Ectodermal cell (in vitro differentiated cells): ENCODE data around the gene KRT72.

Experiments used
- H3K27ac ChIP-seq: 2 replicates; pipeline ENCODE4 v1.7.0; 2013; ENCODE audit warnings: mild to moderate bottlenecking, low read depth, low read length; ENCODE audit not compliant: insufficient read depth, poor library complexity, severe bottlenecking
- H3K27me3 ChIP-seq: 2 replicates; pipeline ENCODE4 v1.7.0; 2013; ENCODE audit warnings: mild to moderate bottlenecking, low read length; ENCODE audit not compliant: insufficient read depth, control insufficient read depth, poor library complexity, severe bottlenecking
- H3K36me3 ChIP-seq: one replicate; pipeline ENCODE4 v1.7.0; 2013; ENCODE audit warnings: low read length; ENCODE audit not compliant: control insufficient read depth, insufficient read depth
- H3K4me1 ChIP-seq: one replicate; pipeline ENCODE4 v1.7.0; 2013; ENCODE audit warnings: low read length; ENCODE audit not compliant: control insufficient read depth, insufficient read depth
- H3K4me3 ChIP-seq: 2 replicates; pipeline ENCODE4 v1.7.0; 2013; ENCODE audit warnings: low read depth, low read length, control low read depth; ENCODE audit not compliant: insufficient read depth
- H3K9me3 ChIP-seq: 2 replicates; pipeline ENCODE4 v1.7.0; 2013; ENCODE audit warnings: mild to moderate bottlenecking, low read length, moderate library complexity; ENCODE audit not compliant: control insufficient read depth
- WGBS, 2 experiments: methylation state at CpG; one replicate each; pipeline ENCODE4 v1.1.7; 2013; ENCODE audit warnings: missing lambda C conversion rate in 2 of 2; 5-methylcytosine and 5-hydroxymethylcytosine counted together

Gene KRT72

GRCh38 chr12:52543985-52544883 is 57.0 kb downstream of the KRT72 start:
- no peaks in the 10 kb centered on the region for H3K36me3 ChIP-seq
- no peak overlapping the region for H3K27ac ChIP-seq
- no peaks in the 10 kb centered on the region for H3K9me3 ChIP-seq
- no peak overlapping the region for H3K4me3 ChIP-seq
- no peaks in the 10 kb centered on the region for H3K27me3 ChIP-seq
- 88 to 92% methylated on average over 17 of the region's 17 CpGs for WGBS, 2 experiments
- H3K4me1 ChIP-seq: no peaks in the 10 kb centered on the region

GRCh38 chr12:52542785-52543318 is 58.4 kb downstream of the KRT72 start:
- Histone ChIP-seq H3K36me3 (no peaks in the 10 kb centered on the region), H3K9me3 (no peaks in the 10 kb centered on the region), H3K4me1 (no peaks in the 10 kb centered on the region), H3K27me3 (no peaks in the 10 kb centered on the region), H3K4me3 (no peak overlapping the region), H3K27ac (no peak overlapping the region)
- 88 to 89% methylated on average over 7 of the region's 7 CpGs for WGBS, 2 experiments

- H3K9me3 ChIP-seq: no peaks in the 10 kb centered on the region
- no peaks in the 10 kb centered on the region for H3K4me1 ChIP-seq
- no peaks in the 10 kb centered on the region for H3K36me3 ChIP-seq
- H3K27ac ChIP-seq: no peak overlapping the region
- H3K27me3 ChIP-seq: no peaks in the 10 kb centered on the region
- no peak overlapping the region for H3K4me3 ChIP-seq
Observed at GRCh38 chr12:52542157-52542556, 59.1 kb downstream of the KRT72 start.

GRCh38 chr12:52541709-52542108 is 59.6 kb downstream of the KRT72 start:
- no peaks in the 10 kb centered on the region for H3K36me3 ChIP-seq
- H3K27ac ChIP-seq: no peak overlapping the region
- H3K27me3 ChIP-seq: no peaks in the 10 kb centered on the region
- 91 to 94% methylated on average over 5 of the region's 5 CpGs for WGBS, 2 experiments
- no peaks in the 10 kb centered on the region for H3K4me1 ChIP-seq
- no peak overlapping the region for H3K4me3 ChIP-seq
- H3K9me3 ChIP-seq: no peaks in the 10 kb centered on the region

GRCh38 chr12:52540531-52540930 is 60.7 kb downstream of the KRT72 start:
- Histone ChIP-seq H3K4me3 (no peak overlapping the region), H3K27ac (no peak overlapping the region), H3K9me3 (no peaks in the 10 kb centered on the region), H3K27me3 (no peaks in the 10 kb centered on the region), H3K36me3 (no peaks in the 10 kb centered on the region), H3K4me1 (no peaks in the 10 kb centered on the region)
- 93 to 96% methylated on average over 7 of the region's 7 CpGs for WGBS, 2 experiments

GRCh38 chr12:52539821-52540173 is 61.5 kb downstream of the KRT72 start:
- Histone ChIP-seq H3K9me3 (no peaks in the 10 kb centered on the region), H3K27ac (no peak overlapping the region)
- 91 to 92% methylated on average over 3 of the region's 3 CpGs for WGBS, 2 experiments

GRCh38 chr12:52539083-52539820 is 62.0 kb downstream of the KRT72 start:
- no peaks in the 10 kb centered on the region for H3K36me3 ChIP-seq
- H3K9me3 ChIP-seq: no peaks in the 10 kb centered on the region
- no peaks in the 10 kb centered on the region for H3K27me3 ChIP-seq
- H3K27ac ChIP-seq: no peak overlapping the region
- H3K4me1 ChIP-seq: no peaks in the 10 kb centered on the region
- 91 to 93% methylated on average over 5 of the region's 5 CpGs for WGBS, 2 experiments
- no peak overlapping the region for H3K4me3 ChIP-seq

More at GRCh38 chr12:52539821-52540173, 61.5 kb downstream of the KRT72 start:
- Histone ChIP-seq H3K4me1 (no peaks in the 10 kb centered on the region), H3K4me3 (no peak overlapping the region), H3K27me3 (no peaks in the 10 kb centered on the region), H3K36me3 (no peaks in the 10 kb centered on the region)

- H3K27ac ChIP-seq: no peak overlapping the region
- H3K4me1 ChIP-seq: no peaks in the 10 kb centered on the region
- H3K4me3 ChIP-seq: no peak overlapping the region
- 92 to 94% methylated on average over 3 of the region's 3 CpGs for WGBS, 2 experiments
- H3K27me3 ChIP-seq: no peaks in the 10 kb centered on the region
- H3K36me3 ChIP-seq: no peaks in the 10 kb centered on the region
- no peaks in the 10 kb centered on the region for H3K9me3 ChIP-seq
Observed at GRCh38 chr12:52537101-52537500, 64.2 kb downstream of the KRT72 start.
